HepG2 (cell line): ENCODE measurements around the gene NFATC3. TPM values are rescaled to one million over a fixed set of nuclear protein-coding genes. Genes with fewer than 3 reads are reported as not detected.
A peak's percentile ranks its signal among the peaks of the same experiment; 100 is the strongest.

Experiments used
- BHLHE40 ChIP-seq: IDR thresholded peaks from 2 replicates; pipeline ENCODE4 v1.6.1; 2011; ENCODE audit warnings: low read length, improper control_type of control experiment
- KDM5A ChIP-seq: fragments of 200-600 bp; sonication (generic); IDR thresholded peaks from 2 replicates; pipeline ENCODE4 v1.7.0; 2018; ENCODE audit warnings: antibody characterized with exemption, mild to moderate bottlenecking, low read length, borderline replicate concordance
- KLF15 ChIP-seq: sonication (generic); formaldehyde crosslinking; IDR thresholded peaks from 2 replicates; pipeline ENCODE4 v1.8.1; 2023; ENCODE audit warnings: borderline replicate concordance, mild to moderate bottlenecking, inconsistent platforms, missing genetic modification reagents, mixed read lengths
- MZF1 ChIP-seq: sonication (generic); formaldehyde crosslinking; IDR thresholded peaks from 2 replicates; pipeline ENCODE4 v1.8.1; 2023; ENCODE audit warnings: mild to moderate bottlenecking, missing genetic modification reagents, borderline replicate concordance
- NAIF1 ChIP-seq: sonication (generic); formaldehyde crosslinking; IDR thresholded peaks from 2 replicates; pipeline ENCODE4 v1.5.0; 2020; ENCODE audit warnings: mild to moderate bottlenecking, missing genetic modification reagents, borderline replicate concordance
- PAF1 ChIP-seq: IDR thresholded peaks from 2 replicates; pipeline ENCODE4 v1.6.1; 2016; ENCODE audit warnings: missing genetic modification reagents, missing compliant biosample characterization
- PHB2 ChIP-seq: fragments of 450-650 bp; IDR thresholded peaks from 2 replicates; pipeline ENCODE4 v1.6.1; 2018; ENCODE audit not compliant: partially characterized antibody
- SMAD3 ChIP-seq: sonication (generic); formaldehyde crosslinking; IDR thresholded peaks from 2 replicates; pipeline ENCODE4 v1.4.0; 2020; ENCODE audit warnings: missing genetic modification reagents
- TAF15 ChIP-seq: fragments of 200-400 bp; formaldehyde crosslinking; IDR thresholded peaks from one replicate; pipeline ENCODE4 v1.6.1; 2018; ENCODE audit warnings: mild to moderate bottlenecking, low read depth, low read length; ENCODE audit not compliant: poor library complexity, severe bottlenecking
- ZNF160 ChIP-seq: sonication (generic); formaldehyde crosslinking; IDR thresholded peaks from 2 replicates; pipeline ENCODE4 v1.8.0; 2022; ENCODE audit warnings: mild to moderate bottlenecking, inconsistent platforms, missing genetic modification reagents
- ZNF235 ChIP-seq: sonication (generic); formaldehyde crosslinking; IDR thresholded peaks from 2 replicates; pipeline ENCODE4 v1.8.1; 2023; ENCODE audit warnings: mild to moderate bottlenecking, missing genetic modification reagents, borderline replicate concordance
- ZNF720 ChIP-seq: sonication (generic); formaldehyde crosslinking; IDR thresholded peaks from 2 replicates; pipeline ENCODE4 v1.4.0; 2020; ENCODE audit warnings: missing genetic modification reagents
- polyA plus RNA-seq, 8 experiments: library from polyadenylated mRNA; depleted of rRNA in 3 of 8; stranded (reverse) in 7 of 8; unstranded in 1 of 8; fragments of >200 nt; fragmentation: Illumina TruSeq in 4 of 8; extraction: Trizol in 4 of 8; gene quantifications; 2 replicates each; pipeline versions ENCODE4 v1.2.1 to v1.2.3, GENCODE V29; 2011 to 2016; ENCODE audit warnings: low read depth in 4 of 8, missing spikeins in 1 of 8, mixed read lengths in 1 of 8; ENCODE audit not compliant: insufficient read depth in 1 of 8
- total RNA-seq, 5 experiments: library from RNA; depleted of rRNA; stranded (reverse); fragments of >200 nt; fragmentation: Illumina TruSeq; extraction: Trizol; gene quantifications; 2 replicates each; pipeline ENCODE4 v1.2.3, GENCODE V29; 2016; ENCODE audit warnings: low read depth in 1 of 5
- TF ChIP-seq, protein P1 (sequence below): sonication (generic); formaldehyde crosslinking; conservative IDR thresholded peaks from 2 replicates; pipeline ENCODE4 v1.8.1; 2023; ENCODE audit warnings: missing genetic modification reagents
- TF ChIP-seq, protein P2 (sequence below): sonication (generic); formaldehyde crosslinking; IDR thresholded peaks from 2 replicates; pipeline ENCODE4 v1.4.0; 2020; ENCODE audit warnings: missing genetic modification reagents
- TF ChIP-seq, protein P3 (sequence below), 2 experiments: fragments of 450-650 bp in 1 of 2; sonication (generic) in 1 of 2; formaldehyde crosslinking in 1 of 2; IDR thresholded peaks; 2 replicates each; pipeline versions ENCODE4 v1.6.1 to v1.8.0; 2016 to 2022; ENCODE audit warnings: antibody characterized with exemption in 1 of 2, mild to moderate bottlenecking in 1 of 2, missing genetic modification reagents in 1 of 2
- TF ChIP-seq, protein P4 (sequence below): sonication (generic); formaldehyde crosslinking; IDR thresholded peaks from 2 replicates; pipeline ENCODE4 v1.5.1; 2020; ENCODE audit warnings: missing genetic modification reagents, mild to moderate bottlenecking, borderline replicate concordance

The NFATC3 gene
- total and polyA plus RNA-seq, 2 of the 13 experiments (the other 11 are each of a cell fraction or from before 2014, with no cell fraction given), result 52.6 to 62.7 TPM

DNA sequence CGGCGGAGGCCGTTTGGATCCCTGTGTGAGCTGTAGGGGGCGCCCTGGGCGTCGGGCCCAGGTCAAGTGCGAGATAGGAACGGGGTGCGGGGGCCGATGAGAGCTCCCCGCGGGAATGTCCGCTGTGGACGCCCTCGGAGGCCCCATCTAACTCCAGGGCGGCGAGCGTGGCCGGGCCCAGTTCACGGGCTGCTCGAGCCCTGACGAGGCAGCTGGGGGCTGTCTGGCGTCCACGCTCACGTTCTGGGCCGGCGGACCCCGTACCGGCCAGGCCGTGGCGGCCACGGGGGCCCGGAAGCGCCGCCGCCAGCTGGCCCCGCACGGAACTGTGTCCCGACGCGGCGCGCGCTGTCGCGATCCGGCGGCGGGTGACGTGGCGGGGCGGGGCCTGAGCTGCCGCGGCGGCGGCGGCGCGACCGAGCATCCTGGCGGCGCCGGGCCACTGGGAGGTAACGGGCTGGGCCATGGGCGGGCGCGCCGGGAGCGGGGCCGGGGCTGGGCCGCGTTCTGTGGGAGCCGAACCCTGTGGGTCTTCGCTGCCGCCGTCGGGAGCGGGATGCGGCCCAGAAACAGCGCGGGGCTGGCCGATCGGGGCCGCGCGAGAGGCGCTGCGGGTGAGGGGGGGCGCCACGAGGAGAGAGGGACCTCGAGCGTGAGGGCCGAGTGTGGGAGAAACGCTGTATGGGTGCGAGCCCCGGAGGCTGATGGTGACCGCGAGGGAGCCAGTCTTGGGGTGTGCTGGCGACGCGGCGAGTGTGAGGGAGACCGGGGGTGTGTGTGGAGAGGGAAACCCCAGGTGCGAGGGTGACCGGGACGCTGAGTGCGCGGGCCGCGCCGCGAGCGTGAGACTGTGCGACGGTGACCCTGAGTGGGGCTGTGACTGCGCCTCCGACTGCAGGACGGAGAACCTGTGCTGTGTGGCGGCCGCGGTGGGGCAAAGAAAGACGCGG, 179.2 kb downstream of the NFATC3 start, which contains the start of gene SLC7A6 (continued):
- 0 out of 2 replicates have a peak, but pooled peaks have one; percentile 1 for TF ChIP-seq BHLHE40
- peak; percentile 83 for TF ChIP-seq ZNF235 (CRISPR knock-in tag)
- TF ChIP-seq NAIF1 (CRISPR knock-in tag), result peak; percentile 49; the same call in 1 of the 2 replicates
- TF ChIP-seq ZNF720, result no peak
- no peak for TF ChIP-seq PAF1
- TF ChIP-seq, protein P1, sequence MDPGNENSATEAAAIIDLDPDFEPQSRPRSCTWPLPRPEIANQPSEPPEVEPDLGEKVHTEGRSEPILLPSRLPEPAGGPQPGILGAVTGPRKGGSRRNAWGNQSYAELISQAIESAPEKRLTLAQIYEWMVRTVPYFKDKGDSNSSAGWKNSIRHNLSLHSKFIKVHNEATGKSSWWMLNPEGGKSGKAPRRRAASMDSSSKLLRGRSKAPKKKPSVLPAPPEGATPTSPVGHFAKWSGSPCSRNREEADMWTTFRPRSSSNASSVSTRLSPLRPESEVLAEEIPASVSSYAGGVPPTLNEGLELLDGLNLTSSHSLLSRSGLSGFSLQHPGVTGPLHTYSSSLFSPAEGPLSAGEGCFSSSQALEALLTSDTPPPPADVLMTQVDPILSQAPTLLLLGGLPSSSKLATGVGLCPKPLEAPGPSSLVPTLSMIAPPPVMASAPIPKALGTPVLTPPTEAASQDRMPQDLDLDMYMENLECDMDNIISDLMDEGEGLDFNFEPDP (CRISPR knock-in tag), result no peak
- no peak for TF ChIP-seq MZF1 (CRISPR knock-in tag)
- no peak for TF ChIP-seq KDM5A
- peak; percentile 86 for TF ChIP-seq ZNF160 (CRISPR knock-in tag)
- TF ChIP-seq, protein P2, sequence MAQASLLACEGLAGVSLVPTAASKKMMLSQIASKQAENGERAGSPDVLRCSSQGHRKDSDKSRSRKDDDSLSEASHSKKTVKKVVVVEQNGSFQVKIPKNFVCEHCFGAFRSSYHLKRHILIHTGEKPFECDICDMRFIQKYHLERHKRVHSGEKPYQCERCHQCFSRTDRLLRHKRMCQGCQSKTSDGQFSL (CRISPR knock-in tag), result peak; percentile 96
- TF ChIP-seq KLF15 (CRISPR knock-in tag), result 0 out of 2 replicates have a peak, but pooled peaks have one; percentile 52
- TF ChIP-seq, protein P3, sequence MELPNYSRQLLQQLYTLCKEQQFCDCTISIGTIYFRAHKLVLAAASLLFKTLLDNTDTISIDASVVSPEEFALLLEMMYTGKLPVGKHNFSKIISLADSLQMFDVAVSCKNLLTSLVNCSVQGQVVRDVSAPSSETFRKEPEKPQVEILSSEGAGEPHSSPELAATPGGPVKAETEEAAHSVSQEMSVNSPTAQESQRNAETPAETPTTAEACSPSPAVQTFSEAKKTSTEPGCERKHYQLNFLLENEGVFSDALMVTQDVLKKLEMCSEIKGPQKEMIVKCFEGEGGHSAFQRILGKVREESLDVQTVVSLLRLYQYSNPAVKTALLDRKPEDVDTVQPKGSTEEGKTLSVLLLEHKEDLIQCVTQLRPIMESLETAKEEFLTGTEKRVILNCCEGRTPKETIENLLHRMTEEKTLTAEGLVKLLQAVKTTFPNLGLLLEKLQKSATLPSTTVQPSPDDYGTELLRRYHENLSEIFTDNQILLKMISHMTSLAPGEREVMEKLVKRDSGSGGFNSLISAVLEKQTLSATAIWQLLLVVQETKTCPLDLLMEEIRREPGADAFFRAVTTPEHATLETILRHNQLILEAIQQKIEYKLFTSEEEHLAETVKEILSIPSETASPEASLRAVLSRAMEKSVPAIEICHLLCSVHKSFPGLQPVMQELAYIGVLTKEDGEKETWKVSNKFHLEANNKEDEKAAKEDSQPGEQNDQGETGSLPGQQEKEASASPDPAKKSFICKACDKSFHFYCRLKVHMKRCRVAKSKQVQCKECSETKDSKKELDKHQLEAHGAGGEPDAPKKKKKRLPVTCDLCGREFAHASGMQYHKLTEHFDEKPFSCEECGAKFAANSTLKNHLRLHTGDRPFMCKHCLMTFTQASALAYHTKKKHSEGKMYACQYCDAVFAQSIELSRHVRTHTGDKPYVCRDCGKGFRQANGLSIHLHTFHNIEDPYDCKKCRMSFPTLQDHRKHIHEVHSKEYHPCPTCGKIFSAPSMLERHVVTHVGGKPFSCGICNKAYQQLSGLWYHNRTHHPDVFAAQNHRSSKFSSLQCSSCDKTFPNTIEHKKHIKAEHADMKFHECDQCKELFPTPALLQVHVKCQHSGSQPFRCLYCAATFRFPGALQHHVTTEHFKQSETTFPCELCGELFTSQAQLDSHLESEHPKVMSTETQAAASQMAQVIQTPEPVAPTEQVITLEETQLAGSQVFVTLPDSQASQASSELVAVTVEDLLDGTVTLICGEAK (IDR thresholded peaks at IDR 0.05), result no peak
- TF ChIP-seq, protein P3 (CRISPR knock-in tag; IDR thresholded peaks at IDR 0.05), result no peak; the same call in 1 of the 2 replicates
- TF ChIP-seq, protein P4, sequence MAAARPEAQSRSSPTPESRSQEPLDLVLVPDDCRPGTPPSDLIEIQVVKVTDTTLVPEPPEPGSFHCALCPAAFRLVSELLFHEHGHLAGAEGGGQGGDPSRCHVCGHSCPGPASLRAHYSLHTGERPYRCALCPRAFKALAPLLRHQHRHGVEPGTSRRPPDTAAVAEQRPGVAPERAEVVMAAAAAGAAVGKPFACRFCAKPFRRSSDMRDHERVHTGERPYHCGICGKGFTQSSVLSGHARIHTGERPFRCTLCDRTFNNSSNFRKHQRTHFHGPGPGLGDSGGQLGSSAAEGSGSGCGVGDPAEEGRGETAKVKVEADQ (CRISPR knock-in tag), result no peak; the same call in 1 of the 2 replicates
- TF ChIP-seq SMAD3, result peak; percentile 68; the same call in 1 of the 2 replicates
- no peak for TF ChIP-seq PHB2
- TF ChIP-seq TAF15, result no peak
